HEK293T (cell line): ENCODE results near the gene FANCE.

Experiments
- CTCF ChIA-PET: fragments of 350-600 bp; formaldehyde crosslinking; extraction: SDS; loops from one replicate; lab custom pipeline; 2021; ENCODE audit warnings: antibody characterized with exemption, inconsistent platforms; lab: Yijun Ruan, JAX
- POLR2A ChIA-PET: fragments of 350-600 bp; formaldehyde crosslinking; extraction: SDS; loops from one replicate; lab custom pipeline; 2020; ENCODE audit warnings: antibody characterized with exemption, inconsistent platforms; lab: Yijun Ruan, JAX
- DNase-seq: peaks from one replicate; pipeline ENCODE4 v3.0.0; 2012; ENCODE audit warnings: mixed read lengths; ENCODE audit errors: extremely low spot score
- ARNT ChIP-seq: fragments of 450-650 bp; IDR thresholded peaks from 2 replicates; pipeline ENCODE4 v1.6.1; 2017; ENCODE audit warnings: mild to moderate bottlenecking
- BHLHE40 ChIP-seq: fragments of 450-650 bp; IDR thresholded peaks from 2 replicates; pipeline ENCODE4 v1.6.1; 2016; ENCODE audit warnings: mild to moderate bottlenecking, moderate library complexity, borderline replicate concordance
- CTBP1 ChIP-seq: fragments of 450-650 bp; IDR thresholded peaks from 2 replicates; pipeline ENCODE4 v1.6.1; 2016; ENCODE audit warnings: borderline replicate concordance
- ELF4 ChIP-seq: fragments of 450-650 bp; IDR thresholded peaks from 2 replicates; pipeline ENCODE4 v1.6.1; 2017; ENCODE audit warnings: antibody characterized with exemption
- FOXA1 ChIP-seq: fragments of 450-650 bp; IDR thresholded peaks from 2 replicates; pipeline ENCODE4 v1.6.1; 2016; ENCODE audit warnings: mild to moderate bottlenecking
- FOXK2 ChIP-seq: fragments of 450-650 bp; IDR thresholded peaks from 2 replicates; pipeline ENCODE4 v1.6.1; 2016; ENCODE audit warnings: mild to moderate bottlenecking
- FOXM1 ChIP-seq: fragments of 450-650 bp; IDR thresholded peaks from 2 replicates; pipeline ENCODE4 v1.6.1; 2017; ENCODE audit warnings: mild to moderate bottlenecking, borderline replicate concordance
- HDGF ChIP-seq: fragments of 450-650 bp; IDR thresholded peaks from 2 replicates; pipeline ENCODE4 v1.6.1; 2017; ENCODE audit warnings: antibody characterized with exemption, borderline replicate concordance
- L3MBTL2 ChIP-seq: fragments of 450-650 bp; conservative IDR thresholded peaks from 2 replicates; pipeline ENCODE4 v1.6.1; 2016; ENCODE audit warnings: mild to moderate bottlenecking
- LEF1 ChIP-seq: fragments of 450-650 bp; IDR thresholded peaks from 2 replicates; pipeline ENCODE4 v1.6.1; 2017; ENCODE audit warnings: mild to moderate bottlenecking, borderline replicate concordance
- NFRKB ChIP-seq: fragments of 450-650 bp; IDR thresholded peaks from 2 replicates; pipeline ENCODE4 v1.6.1; 2016; ENCODE audit warnings: mild to moderate bottlenecking, moderate library complexity
- PKNOX1 ChIP-seq: fragments of 450-650 bp; IDR thresholded peaks from 2 replicates; pipeline ENCODE4 v1.6.1; 2016
- SP1 ChIP-seq: fragments of 450-650 bp; IDR thresholded peaks from 2 replicates; pipeline ENCODE4 v1.6.1; 2017
- SUZ12 ChIP-seq: fragments of 450-650 bp; IDR thresholded peaks from 2 replicates; pipeline ENCODE4 v1.6.1; 2016; ENCODE audit warnings: mild to moderate bottlenecking
- TARDBP ChIP-seq: fragments of 450-650 bp; IDR thresholded peaks from 2 replicates; pipeline ENCODE4 v1.6.1; 2016
- ZNF384 ChIP-seq: fragments of 450-650 bp; IDR thresholded peaks from 2 replicates; pipeline ENCODE4 v1.6.1; 2016

FANCE gene

GRCh38 chr6:35471836-35472345 is 19.8 kb downstream of the FANCE start:
- CTCF ChIA-PET, result interaction anchor here (0.9 kb wide), 1 partner anchor 11 kb away, joined by 4 read pairs; no protein-coding TSS in a partner anchor
- TF ChIP-seq FOXM1, result no peak
- TF ChIP-seq PKNOX1, result no peak
- TF ChIP-seq FOXK2, result no peak
- TF ChIP-seq L3MBTL2, result no peak
- no peak for TF ChIP-seq BHLHE40
- no peak for TF ChIP-seq ARNT
- no peak for TF ChIP-seq SUZ12
- no peak for TF ChIP-seq FOXA1
- no peak for TF ChIP-seq LEF1
- no peak for TF ChIP-seq SP1
- no peak for TF ChIP-seq ELF4
- TF ChIP-seq ZNF384, result no peak
- TF ChIP-seq NFRKB, result no peak
- no peak for TF ChIP-seq TARDBP
- TF ChIP-seq HDGF, result no peak
- no peak for TF ChIP-seq CTBP1
- POLR2A ChIA-PET, result interaction anchor here (0.7 to 1.9 kb wide), 12 partner anchors 8 to 154 kb away, joined by 3 to 9 read pairs (median 4); partner anchors contain the start of genes FANCE and TEAD3

GRCh38 chr6:35473075-35473849 is 21.1 kb downstream of the FANCE start:
- CTCF ChIA-PET, result interaction anchor here (0.6 kb wide), 4 partner anchors 9 to 1285 kb away, joined by 3 to 5 read pairs (median 3); no protein-coding TSS in a partner anchor
- DNase-seq, result no peak
- POLR2A ChIA-PET, result interaction anchor here (0.8 to 2.1 kb wide), 6 partner anchors 9 to 110 kb away, joined by 3 to 8 read pairs (median 4); no protein-coding TSS in a partner anchor
- TF ChIP-seq TARDBP (no peak), ZNF384 (no peak), ELF4 (peak; percentile 20; the same call in 1 of the 2 replicates), NFRKB (no peak)

More at GRCh38 chr6:35471836-35472345, 19.8 kb downstream of the FANCE start:
- DNase-seq, result no peak

GRCh38 chr6:35473850-35474130 is 21.7 kb downstream of the FANCE start:
- CTCF ChIA-PET, result interaction anchor here (0.6 kb wide), 2 partner anchors 32 to 1286 kb away, joined by 3 to 5 read pairs; no protein-coding TSS in a partner anchor
- POLR2A ChIA-PET, result interaction anchor here (0.8 to 2.1 kb wide), 6 partner anchors 8 to 111 kb away, joined by 3 to 8 read pairs (median 4); no protein-coding TSS in a partner anchor
- TF ChIP-seq BHLHE40, result no peak
- TF ChIP-seq LEF1, result no peak
- TF ChIP-seq CTBP1, result no peak
- no peak for TF ChIP-seq PKNOX1
- TF ChIP-seq HDGF, result no peak
- no peak for TF ChIP-seq ELF4
- TF ChIP-seq ZNF384, result no peak
- no peak for TF ChIP-seq FOXM1
- TF ChIP-seq SUZ12, result no peak
- no peak for DNase-seq

GRCh38 chr6:35474131-35474941 is 22.2 kb downstream of the FANCE start:
- CTCF ChIA-PET, result interaction anchor here (0.6 kb wide), 2 partner anchors 31 to 1286 kb away, joined by 3 to 5 read pairs; no protein-coding TSS in a partner anchor
- no peak for DNase-seq

More at GRCh38 chr6:35474131-35474941, 22.2 kb downstream of the FANCE start:
- POLR2A ChIA-PET, result interaction anchor here (0.7 to 2.1 kb wide), 5 partner anchors 8 to 111 kb away, joined by 3 to 8 read pairs (median 4); no protein-coding TSS in a partner anchor
- TF ChIP-seq LEF1, result no peak
- no peak for TF ChIP-seq ARNT
- no peak for TF ChIP-seq PKNOX1
- TF ChIP-seq ZNF384, result no peak
- TF ChIP-seq L3MBTL2, result no peak
- no peak for TF ChIP-seq FOXM1
- TF ChIP-seq TARDBP, result no peak
- TF ChIP-seq FOXA1, result no peak
- TF ChIP-seq NFRKB, result no peak
- TF ChIP-seq BHLHE40, result no peak
- TF ChIP-seq FOXK2, result no peak
- no peak for TF ChIP-seq CTBP1
- TF ChIP-seq SUZ12, result no peak
- TF ChIP-seq ELF4, result no peak
- TF ChIP-seq SP1, result no peak
- no peak for TF ChIP-seq HDGF
